Stimulated activated CD4-positive, alpha-beta T cell treated with anti-CD3 and anti-CD28 coated beads, Interleukin-4, amount 100 ng/mL, for 48 hours (primary cell): ENCODE measurements around the gene ATL2.
"Not testable (repeated sequence)": the region's sequence is repeated elsewhere in the genome, so short reads cannot be mapped to it uniquely, and the experiment has no call there.

Experiments used
- DNase-seq, 2 donors: peaks; one replicate each; pipeline ENCODE4 v3.0.0-alpha.2; 2020; ENCODE audit warnings: low read depth in 2 of 2

The ATL2 gene

DNA sequence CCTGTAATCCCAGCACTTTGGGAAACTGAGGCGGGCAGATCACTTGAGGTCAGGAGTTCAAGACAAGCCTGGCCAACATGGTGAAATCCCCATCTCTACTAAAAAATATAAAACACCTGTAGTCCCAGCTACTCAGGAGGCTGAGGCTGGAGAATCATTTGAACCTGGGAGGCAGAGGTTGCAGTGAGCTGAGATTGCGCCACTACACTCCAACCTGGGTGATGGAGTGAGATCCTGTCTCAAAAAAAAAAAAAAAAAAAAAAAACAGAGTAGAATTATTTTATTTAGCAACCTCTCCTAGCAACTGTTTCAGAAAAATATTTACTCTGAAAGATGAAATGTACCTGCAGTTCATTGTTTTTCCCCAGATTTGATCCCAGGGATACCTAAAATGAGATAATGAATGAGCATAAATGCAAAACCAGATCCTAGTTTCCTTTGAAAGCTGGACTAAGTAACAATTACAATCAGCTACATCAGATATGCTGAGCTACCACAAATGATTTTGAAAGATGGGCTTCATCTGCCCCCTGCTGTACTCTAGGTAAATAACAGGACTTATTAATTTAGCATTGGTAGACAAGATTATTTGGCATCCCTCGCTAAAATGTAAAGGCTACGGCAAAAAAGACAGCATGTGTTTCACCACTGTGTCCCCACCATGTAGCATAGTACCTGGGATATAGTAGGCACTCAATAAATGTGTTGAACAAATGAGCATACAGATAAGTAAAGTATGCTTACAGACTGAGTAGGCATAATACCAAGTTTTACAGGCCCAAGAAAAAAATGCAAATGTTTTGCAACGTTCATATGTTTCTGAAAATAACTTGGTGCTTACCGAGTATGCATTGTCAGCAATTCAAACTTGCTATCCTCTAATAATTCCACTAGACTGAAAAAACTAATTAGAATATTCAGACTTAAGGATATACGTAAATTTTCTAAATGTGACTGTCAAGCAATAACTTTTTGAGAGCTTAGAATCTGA, 102.5 kb downstream of the ATL2 start:
- DNase-seq: no peak

DNA sequence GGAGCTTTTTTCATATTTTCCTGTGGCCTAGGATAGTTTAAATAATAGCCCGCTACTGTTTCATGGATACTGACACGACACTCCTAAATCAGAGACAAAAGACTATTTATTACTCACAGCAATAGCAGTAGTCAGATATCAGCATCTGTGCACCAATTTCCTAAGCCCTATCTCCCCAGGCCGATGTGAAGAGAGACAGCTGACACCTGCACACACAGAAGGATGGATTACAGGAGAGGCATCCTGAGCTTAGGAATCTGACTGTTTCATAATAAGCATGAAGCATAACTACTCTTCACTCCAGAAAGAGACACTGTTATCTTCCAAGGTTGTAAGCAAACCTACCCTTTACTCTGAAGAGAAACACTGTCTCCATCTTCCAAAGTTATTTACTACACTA, 105.4 kb downstream of the ATL2 start:
- no peak for DNase-seq

DNA sequence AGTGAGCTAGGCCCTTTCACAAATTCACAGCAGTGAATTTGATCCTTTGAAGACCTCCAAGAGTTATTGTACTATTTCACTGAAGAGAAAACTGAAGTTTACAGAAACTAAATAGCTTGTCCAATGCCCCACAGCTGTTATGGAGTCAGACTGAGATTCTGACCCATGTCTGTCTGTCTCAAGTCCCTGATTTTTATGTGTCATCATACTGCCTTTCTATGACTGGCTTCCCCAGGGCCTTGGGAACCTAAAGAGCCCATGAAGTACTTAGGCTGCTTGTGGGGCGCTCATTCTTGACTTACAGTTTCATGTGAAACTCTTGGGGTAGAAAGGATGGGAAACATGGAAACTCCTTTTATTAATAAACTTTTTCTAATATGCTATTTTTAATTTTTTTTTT, 107.7 kb downstream of the ATL2 start:
- DNase-seq: no peak

GRCh38 chr2:38268691-38269327, 108.3 kb downstream of the ATL2 start:
- no peak for DNase-seq

DNA sequence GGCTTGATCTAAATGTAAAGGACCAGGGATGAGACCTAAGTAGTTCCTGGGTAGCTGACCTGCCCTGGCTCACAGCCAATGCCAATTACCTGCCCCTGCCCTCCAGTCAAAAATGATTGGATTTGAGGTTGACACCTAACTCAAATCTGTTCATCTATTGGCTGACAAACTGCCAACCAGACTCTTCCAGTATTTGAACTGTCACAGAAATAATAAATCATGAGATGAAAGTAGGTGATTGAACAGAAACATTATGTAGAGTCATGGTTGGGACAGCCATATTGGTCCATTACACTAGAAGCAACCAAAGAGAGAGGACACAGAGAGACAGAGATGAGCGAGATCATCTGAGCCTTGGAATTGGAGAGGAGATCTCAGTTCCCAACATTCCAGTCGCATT, 109.1 kb downstream of the ATL2 start:
- DNase-seq: no peak

- DNase-seq: no peak
These were observed 109.7 kb downstream of the ATL2 start for GRCh38 chr2:38267270-38267925.

DNA sequence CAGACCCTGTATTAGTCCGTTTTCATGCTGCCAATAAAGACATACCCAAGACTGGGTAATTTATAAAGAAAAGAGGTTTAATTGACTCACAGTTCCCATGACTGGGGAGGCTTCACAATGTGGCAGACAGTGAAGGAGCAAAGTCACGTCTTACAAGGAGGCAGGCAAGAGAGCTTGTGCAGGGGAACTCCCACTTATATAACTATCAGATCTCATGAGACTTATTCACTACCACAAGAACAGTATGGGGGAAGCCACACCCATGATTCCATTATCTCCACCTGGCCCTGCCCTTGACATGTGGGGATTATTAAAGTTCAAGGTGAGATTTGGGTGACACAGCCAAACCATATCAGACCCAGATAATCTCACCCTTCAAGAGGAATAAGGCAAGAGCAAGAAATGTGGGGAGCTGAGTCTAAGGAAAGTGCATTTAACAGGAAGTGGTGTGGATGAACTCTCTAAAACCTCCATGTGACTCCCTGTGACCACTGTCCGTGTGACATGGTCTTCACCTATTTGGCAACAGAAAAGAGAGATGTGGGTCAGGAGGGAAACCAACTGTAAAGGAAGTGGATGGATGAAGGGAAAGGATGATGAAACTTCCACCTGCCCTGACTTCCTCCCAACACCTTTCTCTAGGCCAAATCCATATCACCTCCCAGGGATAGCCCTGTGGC, 110.6 kb downstream of the ATL2 start:
- no peak for DNase-seq

GRCh38 chr2:38265461-38265860, 111.6 kb downstream of the ATL2 start:
- no peak for DNase-seq

- DNase-seq: no peak
These were observed 112.5 kb downstream of the ATL2 start for GRCh38 chr2:38264396-38265221.

GRCh38 chr2:38263293-38263692, 113.8 kb downstream of the ATL2 start:
- no peak for DNase-seq

DNA sequence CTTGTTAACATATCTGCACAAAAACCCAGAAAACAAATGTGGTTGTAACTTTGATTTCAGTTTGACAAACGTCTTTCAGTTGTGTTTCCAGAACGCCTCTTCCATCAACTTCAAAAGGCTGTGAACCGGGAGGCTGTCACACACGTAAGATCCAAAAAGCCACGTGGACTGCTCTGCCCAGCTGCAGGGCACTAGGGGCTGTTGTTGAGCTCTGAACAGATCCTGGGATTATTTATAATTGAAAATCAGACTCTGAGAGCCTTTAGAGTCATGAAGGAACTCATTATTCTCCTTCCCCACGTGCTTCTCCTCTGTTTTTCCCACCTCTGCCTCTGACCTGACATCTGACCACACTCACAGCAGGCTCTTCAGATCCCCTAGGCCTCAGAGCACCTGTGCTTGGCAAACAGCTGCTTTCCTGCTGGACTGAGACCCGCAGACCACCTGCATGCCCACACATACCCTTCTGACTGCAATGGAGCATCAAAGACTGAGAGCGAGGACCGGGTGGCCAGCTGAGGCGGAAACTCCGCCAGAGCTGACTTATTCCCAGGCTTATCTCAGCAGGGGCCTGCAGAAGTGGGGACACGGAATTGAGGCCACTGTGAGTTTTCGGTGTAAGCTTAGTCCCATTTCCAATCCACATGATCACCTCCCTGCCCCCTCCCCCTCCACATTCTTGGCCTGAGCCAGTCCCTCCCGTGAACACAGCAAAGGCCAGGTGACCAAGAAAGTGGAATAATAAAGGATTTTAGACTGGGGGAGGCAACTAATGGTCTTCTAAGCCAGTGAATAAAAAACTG, 114.8 kb downstream of the ATL2 start:
- DNase-seq: peak; percentile 20 to 37

- no peak for DNase-seq
These were observed 115.5 kb downstream of the ATL2 start for GRCh38 chr2:38261569-38262068.

- no peak for DNase-seq
These were observed 116.1 kb downstream of the ATL2 start for GRCh38 chr2:38260972-38261371.

DNA sequence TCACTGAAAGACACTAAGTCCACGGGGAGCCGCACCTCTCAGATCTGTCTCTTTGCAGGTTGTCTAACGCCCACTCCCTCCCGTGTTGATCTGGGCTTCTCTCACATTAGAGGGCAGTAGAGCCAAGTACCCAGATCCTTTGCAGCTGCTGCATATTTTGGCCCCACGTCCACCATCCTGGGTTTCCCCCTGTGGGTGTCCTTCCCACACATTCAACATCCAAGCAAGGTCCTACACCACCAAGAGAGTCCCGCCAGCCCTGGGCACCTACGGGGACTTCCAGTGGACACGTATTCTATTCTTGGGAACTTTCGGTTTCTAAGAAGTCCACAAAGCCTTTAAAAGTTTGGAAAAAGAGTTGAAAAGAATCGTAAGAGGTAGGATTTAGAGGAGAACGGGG, 116.6 kb downstream of the ATL2 start:
- no peak for DNase-seq

DNA sequence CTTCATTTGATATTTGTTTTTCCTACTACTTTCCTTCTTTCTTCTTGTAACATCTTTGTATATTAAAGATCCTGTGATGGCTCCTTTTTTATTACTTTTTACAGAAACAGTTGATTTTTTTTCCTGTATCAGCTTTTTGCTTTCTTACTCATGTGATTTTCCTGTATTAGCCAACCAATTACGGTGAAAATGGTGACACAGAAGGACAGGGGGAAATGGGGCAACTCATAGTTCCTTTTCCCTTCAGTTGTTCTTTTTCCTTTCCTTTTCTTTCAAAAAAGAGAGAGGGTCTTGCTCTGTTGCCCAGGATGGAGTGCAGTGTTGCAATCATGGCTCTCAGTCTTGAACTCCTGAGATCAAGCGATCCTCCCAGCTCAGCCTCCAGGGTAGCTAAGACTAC, 117.8 kb downstream of the ATL2 start:
- no peak for DNase-seq

- not testable (repeated sequence) for DNase-seq
These were observed 119.4 kb downstream of the ATL2 start for GRCh38 chr2:38257680-38258079.

GRCh38 chr2:38256610-38257009, 120.5 kb downstream of the ATL2 start:
- no peak for DNase-seq

DNA sequence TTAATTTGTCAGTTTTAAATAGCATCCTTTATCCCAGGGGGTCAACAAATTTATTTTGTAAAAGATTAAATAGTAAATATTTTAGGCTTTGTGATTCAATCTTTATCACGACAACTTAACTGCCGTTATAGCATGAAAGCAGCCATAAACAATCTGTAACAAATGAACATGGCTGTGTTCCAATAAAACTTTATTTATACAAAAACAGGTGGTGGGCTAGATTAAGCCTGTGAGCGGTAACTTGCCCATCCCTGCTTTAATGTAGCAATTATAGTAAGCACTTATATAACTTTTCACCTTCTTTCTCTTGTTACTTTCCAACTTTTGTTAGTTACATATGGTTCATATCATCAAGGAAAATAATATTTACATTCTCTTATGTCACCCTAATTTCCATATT, 121.9 kb downstream of the ATL2 start:
- DNase-seq: no peak

DNA sequence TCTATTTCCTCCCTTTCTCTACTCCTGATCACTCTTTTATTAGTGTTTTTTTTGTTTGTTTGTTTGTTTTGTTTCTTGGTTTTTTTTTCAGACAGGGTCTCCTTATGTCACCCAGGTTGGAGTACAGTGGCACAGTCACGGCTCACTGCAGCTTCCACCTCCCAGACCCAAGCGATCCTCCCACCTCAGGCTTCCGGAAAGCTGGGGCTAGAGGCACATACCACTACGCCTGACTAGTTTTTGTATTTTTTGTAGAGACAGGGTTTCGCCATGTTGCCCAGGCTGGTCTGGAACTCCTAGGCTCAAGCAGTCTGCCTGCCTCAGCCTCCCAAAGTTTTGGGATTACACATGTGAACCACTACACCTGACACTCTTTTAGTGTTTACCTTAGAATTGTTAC, 122.3 kb downstream of the ATL2 start:
- no peak for DNase-seq

- no peak for DNase-seq
These were observed 125.1 kb downstream of the ATL2 start for GRCh38 chr2:38251940-38252339.
